A549 treated with Mapracorat at 1 μM for 4 hours (cell line): Measurements from ENCODE around the gene LCE1C. TPM values are rescaled to one million over a fixed set of nuclear protein-coding genes. Genes with fewer than 3 reads are reported as not detected.

Source experiments
- total RNA-seq: library from RNA; stranded (reverse); fragments of 200-300 nt; extraction: Qiagen RNA extraction; gene quantifications from 5 replicates; pipeline ENCODE4 v1.2.3, GENCODE V29; 2022

Gene LCE1C, protein sequence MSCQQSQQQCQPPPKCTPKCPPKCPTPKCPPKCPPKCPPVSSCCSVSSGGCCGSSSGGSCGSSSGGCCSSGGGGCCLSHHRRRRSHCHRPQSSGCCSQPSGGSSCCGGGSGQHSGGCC
- not detected in 5 replicates for total RNA-seq

GRCh38 chr1:152806576-152806975 is at the start of gene LCE1C:
Gene LCE1C, minus strand, starts transcription at chr1:152806651. Its CDS starts 1,173 bp downstream, at chr1:152805478.

DNA sequence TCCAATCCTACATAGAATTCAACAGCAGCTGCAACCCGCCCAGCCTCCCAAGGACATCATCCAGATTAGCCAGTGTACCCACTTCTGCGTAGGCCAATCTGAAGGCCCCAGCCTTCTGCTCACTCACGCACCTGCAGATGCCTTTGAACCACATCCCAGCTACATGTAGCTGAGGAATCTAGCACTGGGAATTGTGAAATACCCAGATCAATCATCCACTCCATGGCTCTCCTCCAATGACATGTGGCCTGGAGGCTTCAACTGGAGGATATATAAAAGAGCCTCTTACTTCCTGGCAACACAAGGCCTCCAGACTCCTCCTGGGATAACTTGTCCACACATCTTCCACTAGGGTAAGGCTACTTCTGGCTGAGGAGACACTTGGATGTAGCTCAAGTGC is 36.1 kb upstream of the LCE1C start, which contains the start of gene LCE6A:
Gene LCE6A (plus strand): TSS at position 301 of the 400 bp plus-strand sequence. CDS start 665 bp downstream, outside the sequence.

GRCh38 chr1:152827173-152827572 is 20.7 kb upstream of the LCE1C start, which contains the start of gene LCE1A:
Gene LCE1A, plus strand, starts transcription at chr1:152827473. Its CDS starts 0 bp downstream, at chr1:152827473.

GRCh38 chr1:152811671-152812070 is 5.2 kb upstream of the LCE1C start, which contains the start of gene LCE1B:
Gene LCE1B, plus strand, starts transcription at chr1:152811971. Its CDS starts 476 bp downstream, at chr1:152812447.

GRCh38 chr1:152796421-152796820 is 10.0 kb downstream of the LCE1C start, which contains the start of gene LCE1D:
Gene LCE1D, plus strand, starts transcription at chr1:152796721. Its CDS starts 1,074 bp downstream, at chr1:152797795.

DNA sequence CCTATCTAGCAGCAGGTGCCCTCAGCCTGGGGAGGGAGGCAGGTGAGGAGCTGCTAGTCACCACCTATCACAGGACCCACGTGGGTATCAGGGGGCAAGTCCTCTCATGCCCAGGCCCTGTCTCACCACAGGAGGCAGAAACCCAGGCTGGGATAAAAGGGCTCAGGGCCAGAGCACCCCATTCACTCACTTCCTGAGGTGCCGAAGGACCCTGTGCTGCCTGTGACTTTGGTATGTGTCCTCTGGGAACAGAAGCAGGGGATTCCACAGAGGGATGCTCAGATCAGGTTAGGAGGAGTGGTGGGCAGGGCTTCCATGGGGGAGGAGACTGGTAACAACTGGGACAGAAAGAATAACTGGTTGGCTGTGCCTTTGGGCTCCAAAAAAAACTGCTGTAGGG is 20.4 kb downstream of the LCE1C start, which contains the start of gene LCE1E:
Gene LCE1E (plus strand): TSS at position 181 of the 400 bp plus-strand sequence. CDS start 1,043 bp downstream, outside the sequence.

GRCh38 chr1:152774875-152775274 is 31.6 kb downstream of the LCE1C start, which contains the start of gene LCE1F:
Gene LCE1F, plus strand, starts transcription at chr1:152775140. Its CDS starts 1,232 bp downstream, at chr1:152776372.

GRCh38 chr1:152757747-152758146 is 48.7 kb downstream of the LCE1C start, which contains the start of gene KPRP:
Gene KPRP, plus strand, starts transcription at chr1:152758025. Its CDS starts 1,564 bp downstream, at chr1:152759589.

Other genes starting within 250 kb of the LCE1C start
- gene LCE3E, start 239.9 kb downstream of the LCE1C start, total RNA-seq, result 0.30 to 0.54 TPM in 2 of 5 replicates, not detected in the others
- 1.7 to 2.7 TPM (median 2.3 TPM) in 5 replicates for gene LCE3D, start 226.1 kb downstream of the LCE1C start, total RNA-seq
- gene LCE3C, start 206.4 kb downstream of the LCE1C start, total RNA-seq, result not detected in 5 replicates
- not detected in 5 replicates for gene LCE3B, start 192.8 kb downstream of the LCE1C start, total RNA-seq
- not detected in 5 replicates for gene LCE3A, start 183.5 kb downstream of the LCE1C start, total RNA-seq
- gene LCE2D, start 143.3 kb downstream of the LCE1C start, total RNA-seq, result not detected in 5 replicates
- gene LCE2C, start 131.4 kb downstream of the LCE1C start, total RNA-seq, result not detected in 5 replicates
- gene LCE2B, start 120.5 kb downstream of the LCE1C start, total RNA-seq, result not detected in 5 replicates
- gene LCE2A, start 108.3 kb downstream of the LCE1C start, total RNA-seq, result not detected in 5 replicates
- not detected in 5 replicates for gene LCE4A, start 98.5 kb downstream of the LCE1C start, total RNA-seq
- not detected in 5 replicates for gene KPRP, start 48.6 kb downstream of the LCE1C start, total RNA-seq
- gene LCE1F, start 31.5 kb downstream of the LCE1C start, total RNA-seq, result not detected in 5 replicates
- 0.18 TPM in 1 of 5 replicates, not detected in the others for gene LCE1E, start 20.4 kb downstream of the LCE1C start, total RNA-seq
- gene LCE1D, start 9.9 kb downstream of the LCE1C start, total RNA-seq, result not detected in 5 replicates
- not detected in 5 replicates for gene LCE1B, start 5.3 kb upstream of the LCE1C start, total RNA-seq
- gene LCE1A, start 20.8 kb upstream of the LCE1C start, total RNA-seq, result not detected in 5 replicates
- not detected in 5 replicates for gene LCE6A, start 36.2 kb upstream of the LCE1C start, total RNA-seq
- gene LCE7A, start 53.3 kb upstream of the LCE1C start, total RNA-seq, result not detected in 5 replicates
- gene SMCP, start 71.7 kb upstream of the LCE1C start, total RNA-seq, result not detected in 5 replicates
- 0.06 to 0.13 TPM (median 0.10 TPM) in 3 of 5 replicates, not detected in the others for gene IVL, start 101.9 kb upstream of the LCE1C start, total RNA-seq
- not detected in 5 replicates for gene SPRR5, start 140.6 kb upstream of the LCE1C start, total RNA-seq
- gene SPRR4, start 164.0 kb upstream of the LCE1C start, total RNA-seq, result not detected in 5 replicates
- not detected in 5 replicates for gene SPRR1A, start 177.4 kb upstream of the LCE1C start, total RNA-seq
- gene SPRR3, start 195.1 kb upstream of the LCE1C start, total RNA-seq, result not detected in 5 replicates
- gene SPRR1B, start 224.6 kb upstream of the LCE1C start, total RNA-seq, result not detected in 5 replicates
- gene SPRR2D, start 234.5 kb upstream of the LCE1C start, total RNA-seq, result not detected in 5 replicates